Transverse colon (tissue), 3 donors: ENCODE data around the gene WDHD1.

Experiments used
- EP300 ChIP-seq: sonication (generic); formaldehyde crosslinking; IDR thresholded peaks from one replicate; pipeline ENCODE4 v1.6.1; 2017; ENCODE audit warnings: antibody characterized with exemption, low read depth
- POLR2A ChIP-seq: fragments of 450-650 bp; IDR thresholded peaks from one replicate; pipeline ENCODE4 v1.6.1; 2016; ENCODE audit warnings: antibody characterized with exemption, mild to moderate bottlenecking, moderate library complexity
- TF ChIP-seq, protein P1 (sequence below), 5 experiments: fragments of 200-600 bp in 3 of 5; fragments of 450-650 bp in 2 of 5; sonication (generic) in 3 of 5; IDR thresholded peaks; 1 replicate in 2 of 5; 2 replicates in 3 of 5; pipeline ENCODE4 v1.5.1; 2016 to 2017; ENCODE audit warnings: antibody characterized with exemption in 5 of 5, inconsistent platforms in 3 of 5, mild to moderate bottlenecking in 2 of 5, moderate library complexity in 1 of 5

DNA sequence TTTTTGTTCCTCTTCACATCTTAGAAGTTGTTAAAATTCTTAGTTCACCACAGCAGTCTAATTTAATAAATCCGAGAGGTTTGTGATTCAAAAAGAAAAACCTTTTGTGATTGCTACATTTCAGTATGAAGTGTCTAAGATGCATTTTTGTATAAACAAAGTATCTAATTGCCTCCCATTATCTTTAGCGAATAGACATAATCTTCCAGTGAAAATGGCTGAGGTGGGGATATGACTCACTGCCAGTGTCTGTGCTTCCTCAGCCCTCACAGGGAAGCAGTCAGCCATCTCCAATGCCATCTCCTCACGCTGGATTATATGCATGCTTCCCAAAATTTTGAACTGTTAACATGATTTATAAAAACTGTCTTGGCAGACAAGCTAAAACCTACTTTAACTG is 131.9 kb downstream of the WDHD1 start:
- TF ChIP-seq, protein P1, sequence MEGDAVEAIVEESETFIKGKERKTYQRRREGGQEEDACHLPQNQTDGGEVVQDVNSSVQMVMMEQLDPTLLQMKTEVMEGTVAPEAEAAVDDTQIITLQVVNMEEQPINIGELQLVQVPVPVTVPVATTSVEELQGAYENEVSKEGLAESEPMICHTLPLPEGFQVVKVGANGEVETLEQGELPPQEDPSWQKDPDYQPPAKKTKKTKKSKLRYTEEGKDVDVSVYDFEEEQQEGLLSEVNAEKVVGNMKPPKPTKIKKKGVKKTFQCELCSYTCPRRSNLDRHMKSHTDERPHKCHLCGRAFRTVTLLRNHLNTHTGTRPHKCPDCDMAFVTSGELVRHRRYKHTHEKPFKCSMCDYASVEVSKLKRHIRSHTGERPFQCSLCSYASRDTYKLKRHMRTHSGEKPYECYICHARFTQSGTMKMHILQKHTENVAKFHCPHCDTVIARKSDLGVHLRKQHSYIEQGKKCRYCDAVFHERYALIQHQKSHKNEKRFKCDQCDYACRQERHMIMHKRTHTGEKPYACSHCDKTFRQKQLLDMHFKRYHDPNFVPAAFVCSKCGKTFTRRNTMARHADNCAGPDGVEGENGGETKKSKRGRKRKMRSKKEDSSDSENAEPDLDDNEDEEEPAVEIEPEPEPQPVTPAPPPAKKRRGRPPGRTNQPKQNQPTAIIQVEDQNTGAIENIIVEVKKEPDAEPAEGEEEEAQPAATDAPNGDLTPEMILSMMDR (IDR thresholded peaks at IDR 0.05), result no peak
- TF ChIP-seq POLR2A, result no peak
- no peak for TF ChIP-seq EP300
